Measurements from ENCODE around the gene TPMT.

TPMT gene

GRCh38 chr6:18107061-18107460 lies 47.8 kb downstream of the TPMT start:
- TF ChIP-seq CTCF (IDR thresholded peaks at IDR 0.05; ENCODE audit: control extremely low read depth, extremely low read depth, low read depth, missing control alignments) = no peak
- ChIA-PET CTCF (no interaction called here), POLR2A (no interaction called here)
- no peak for DNase-seq (ENCODE audit: extremely low spot score)

GRCh38 chr6:18102783-18103509 lies 51.9 kb downstream of the TPMT start:
- no peak for TF ChIP-seq CTCF (IDR thresholded peaks at IDR 0.05; ENCODE audit: control extremely low read depth, extremely low read depth, low read depth, missing control alignments)
- POLR2A ChIA-PET = no interaction called here
- no peak for DNase-seq (ENCODE audit: extremely low spot score)
- CTCF ChIA-PET = interaction anchor here (1.5 kb wide), 1 partner anchor 16 kb away, joined by 4 read pairs; no protein-coding TSS in a partner anchor

GRCh38 chr6:18101873-18102272 lies 53.0 kb downstream of the TPMT start:
- TF ChIP-seq CTCF (IDR thresholded peaks at IDR 0.05; ENCODE audit: control extremely low read depth, extremely low read depth, low read depth, missing control alignments) = no peak
- no peak for DNase-seq (ENCODE audit: extremely low spot score)
- POLR2A ChIA-PET = interaction anchor here (0.6 kb wide), 2 partner anchors 53 to 398 kb away, joined by 3 to 4 read pairs; partner anchors contain the start of gene TPMT
- CTCF ChIA-PET = interaction anchor here (1.2 kb wide), 1 partner anchor 14 kb away, joined by 4 read pairs; no protein-coding TSS in a partner anchor

GRCh38 chr6:18101271-18101670 lies 53.6 kb downstream of the TPMT start:
- DNase-seq (ENCODE audit: extremely low spot score) = no peak
- CTCF ChIA-PET = interaction anchor here (1.2 kb wide), 1 partner anchor 13 kb away, joined by 4 read pairs; no protein-coding TSS in a partner anchor
- POLR2A ChIA-PET = no interaction called here
- no peak for TF ChIP-seq CTCF (IDR thresholded peaks at IDR 0.05; ENCODE audit: control extremely low read depth, extremely low read depth, low read depth, missing control alignments)

GRCh38 chr6:18100296-18100695 lies 54.6 kb downstream of the TPMT start:
- CTCF ChIA-PET = interaction anchor here (1.2 to 1.8 kb wide), 3 partner anchors 15 to 22 kb away, joined by 3 to 5 read pairs (median 3); no protein-coding TSS in a partner anchor
- no peak for DNase-seq (ENCODE audit: extremely low spot score)
- TF ChIP-seq CTCF (IDR thresholded peaks at IDR 0.05; ENCODE audit: control extremely low read depth, extremely low read depth, low read depth, missing control alignments) = no peak
- POLR2A ChIA-PET = interaction anchor here (0.5 kb wide), 1 partner anchor 124 kb away, joined by 3 read pairs; no protein-coding TSS in a partner anchor

GRCh38 chr6:18099511-18099910 lies 55.4 kb downstream of the TPMT start:
- CTCF ChIA-PET = interaction anchor here (1.2 to 1.8 kb wide), 3 partner anchors 16 to 22 kb away, joined by 3 to 5 read pairs (median 3); no protein-coding TSS in a partner anchor
- DNase-seq (ENCODE audit: extremely low spot score) = no peak
- POLR2A ChIA-PET = no interaction called here
- no peak for TF ChIP-seq CTCF (IDR thresholded peaks at IDR 0.05; ENCODE audit: control extremely low read depth, extremely low read depth, low read depth, missing control alignments)
